ENCODE measurements around the gene BPTF.
"Not testable (repeated sequence)": the region's sequence is repeated elsewhere in the genome, so short reads cannot be mapped to it uniquely, and the experiment has no call there.

Gene BPTF

GRCh38 chr17:67836205-67836987 is 11.1 kb downstream of the BPTF start:
- no peak for DNase-seq

GRCh38 chr17:67837965-67838364 is 12.7 kb downstream of the BPTF start:
- DNase-seq, result no peak

- DNase-seq, result no peak
These were observed 13.2 kb downstream of the BPTF start for GRCh38 chr17:67838538-67838937.

- DNase-seq, result no peak
These were observed 16.7 kb downstream of the BPTF start for GRCh38 chr17:67841992-67842391.

GRCh38 chr17:67842648-67843047 is 17.3 kb downstream of the BPTF start:
- no peak for DNase-seq

GRCh38 chr17:67845374-67845773 is 20.1 kb downstream of the BPTF start:
- no peak for DNase-seq

- DNase-seq, result not testable (repeated sequence)
These were observed 22.9 kb downstream of the BPTF start for GRCh38 chr17:67848189-67848588.

GRCh38 chr17:67848846-67849245 is 23.5 kb downstream of the BPTF start:
- DNase-seq, result not testable (repeated sequence)

- DNase-seq, result no peak
These were observed 25.8 kb downstream of the BPTF start for GRCh38 chr17:67850991-67851631.

GRCh38 chr17:67853703-67854102 is 28.4 kb downstream of the BPTF start:
- no peak for DNase-seq

- DNase-seq, result no peak
These were observed 29.1 kb downstream of the BPTF start for GRCh38 chr17:67854378-67854777.

GRCh38 chr17:67855504-67856324 is 30.4 kb downstream of the BPTF start:
- DNase-seq, result no peak

- not testable (repeated sequence) for DNase-seq
These were observed 31.1 kb downstream of the BPTF start for GRCh38 chr17:67856402-67856801.

GRCh38 chr17:67862614-67863217 is 37.4 kb downstream of the BPTF start:
- no peak for DNase-seq

- no peak for DNase-seq
These were observed 38.4 kb downstream of the BPTF start for GRCh38 chr17:67863624-67864247.

GRCh38 chr17:67865438-67865837 is 40.1 kb downstream of the BPTF start:
- no peak for DNase-seq

GRCh38 chr17:67867591-67867990 is 42.3 kb downstream of the BPTF start:
- DNase-seq, result no peak

GRCh38 chr17:67868176-67868575 is 42.9 kb downstream of the BPTF start:
- DNase-seq, result no peak

- no peak for DNase-seq
These were observed 54.4 kb downstream of the BPTF start for GRCh38 chr17:67879662-67880061.

GRCh38 chr17:67881083-67881482 is 55.8 kb downstream of the BPTF start:
- DNase-seq, result no peak

GRCh38 chr17:67884741-67885140 is 59.4 kb downstream of the BPTF start:
- DNase-seq, result no peak

- DNase-seq, result no peak
These were observed 66.3 kb downstream of the BPTF start for GRCh38 chr17:67891481-67892119.

All from left hindlimb (tissue), 1 donor.